ENCODE results near the gene LYSMD4.
"Not testable (repeated sequence)": the region's sequence is repeated elsewhere in the genome, so short reads cannot be mapped to it uniquely, and the experiment has no call there.

LYSMD4 gene

GRCh38 chr15:99733268-99734039, at the start of gene LYSMD4:
LYSMD4 (minus strand) TSS chr15:99733437; CDS start chr15:99731999, 1,438 bp downstream.
- peak; percentile 98 for DNase-seq

GRCh38 chr15:99782029-99782428, 48.8 kb upstream of the LYSMD4 start:
- DNase-seq = not testable (repeated sequence)

GRCh38 chr15:99777144-99777543, 43.9 kb upstream of the LYSMD4 start:
- no peak for DNase-seq

- DNase-seq = no peak
These were observed 31.3 kb upstream of the LYSMD4 start for GRCh38 chr15:99764522-99764921.

- no peak for DNase-seq
These were observed 30.6 kb upstream of the LYSMD4 start for GRCh38 chr15:99763827-99764226.

- DNase-seq = no peak
These were observed 29.1 kb upstream of the LYSMD4 start for GRCh38 chr15:99762288-99762687.

GRCh38 chr15:99755692-99756409, 22.6 kb upstream of the LYSMD4 start:
- DNase-seq = peak; percentile 32 to 44

- DNase-seq = no peak
These were observed 19.8 kb upstream of the LYSMD4 start for GRCh38 chr15:99753066-99753465.

GRCh38 chr15:99752556-99752955, 19.3 kb upstream of the LYSMD4 start:
- DNase-seq = no peak

- DNase-seq = not testable (repeated sequence)
These were observed 17.1 kb upstream of the LYSMD4 start for GRCh38 chr15:99750326-99750725.

GRCh38 chr15:99749386-99749785, 16.1 kb upstream of the LYSMD4 start:
- DNase-seq = no peak

GRCh38 chr15:99745370-99746086, 12.3 kb upstream of the LYSMD4 start:
- no peak for DNase-seq

- DNase-seq = no peak
These were observed 10.9 kb upstream of the LYSMD4 start for GRCh38 chr15:99744142-99744541.

- no peak for DNase-seq
These were observed 8.6 kb upstream of the LYSMD4 start for GRCh38 chr15:99741835-99742234.

- no peak for DNase-seq
These were observed 5.0 kb upstream of the LYSMD4 start for GRCh38 chr15:99738021-99738847.

GRCh38 chr15:99736702-99737101, 3.5 kb upstream of the LYSMD4 start:
- DNase-seq = no peak

- DNase-seq = no peak
These were observed 2.6 kb upstream of the LYSMD4 start for GRCh38 chr15:99735868-99736267.

- no peak for DNase-seq
These were observed 1.3 kb upstream of the LYSMD4 start for GRCh38 chr15:99734575-99734974.

GRCh38 chr15:99734040-99734291, 729 bp upstream of the LYSMD4 start:
- DNase-seq = not testable (repeated sequence)

GRCh38 chr15:99732751-99733267, 428 bp downstream of the LYSMD4 start:
- no peak for DNase-seq

- no peak for DNase-seq
These were observed 1.0 kb downstream of the LYSMD4 start for GRCh38 chr15:99732124-99732750.

All from activated T-cell treated with anti-CD3 and anti-CD28 coated beads, Interleukin-2, amount 50 U/mL, for 48 hours (primary cell).